GM06990 (cell line): ENCODE data around the gene LRFN2.

Source experiments
- DNase-seq: peaks from one replicate; pipeline ENCODE4 v3.0.0-alpha.2; 2011; ENCODE audit not compliant: insufficient read length; ENCODE audit errors: extremely low read depth
- H3K27me3 ChIP-seq: replicated peaks from 2 replicates; pipeline ENCODE4 v1.6.0; 2011; ENCODE audit warnings: low read length; ENCODE audit not compliant: control insufficient read depth, insufficient read depth
- H3K36me3 ChIP-seq: 2 replicates; pipeline ENCODE4 v1.5.1; 2011; ENCODE audit warnings: low read length; ENCODE audit not compliant: control insufficient read depth, insufficient read depth
- H3K4me3 ChIP-seq: replicated peaks from 2 replicates; pipeline ENCODE4 v1.5.1; 2011; ENCODE audit warnings: low read depth, mild to moderate bottlenecking, control low read depth, low read length
- TF ChIP-seq, protein P1 (sequence below): IDR thresholded peaks from 2 replicates; pipeline ENCODE4 v1.5.1; 2011; ENCODE audit warnings: low read length, control low read depth, mild to moderate bottlenecking, inconsistent platforms; ENCODE audit not compliant: insufficient read depth, poor library complexity, severe bottlenecking

LRFN2 gene

GRCh38 chr6:40526036-40526435 is 61.1 kb downstream of the LRFN2 start:
- no peaks in the 10 kb centered on the region for H3K36me3 ChIP-seq
- TF ChIP-seq, protein P1, sequence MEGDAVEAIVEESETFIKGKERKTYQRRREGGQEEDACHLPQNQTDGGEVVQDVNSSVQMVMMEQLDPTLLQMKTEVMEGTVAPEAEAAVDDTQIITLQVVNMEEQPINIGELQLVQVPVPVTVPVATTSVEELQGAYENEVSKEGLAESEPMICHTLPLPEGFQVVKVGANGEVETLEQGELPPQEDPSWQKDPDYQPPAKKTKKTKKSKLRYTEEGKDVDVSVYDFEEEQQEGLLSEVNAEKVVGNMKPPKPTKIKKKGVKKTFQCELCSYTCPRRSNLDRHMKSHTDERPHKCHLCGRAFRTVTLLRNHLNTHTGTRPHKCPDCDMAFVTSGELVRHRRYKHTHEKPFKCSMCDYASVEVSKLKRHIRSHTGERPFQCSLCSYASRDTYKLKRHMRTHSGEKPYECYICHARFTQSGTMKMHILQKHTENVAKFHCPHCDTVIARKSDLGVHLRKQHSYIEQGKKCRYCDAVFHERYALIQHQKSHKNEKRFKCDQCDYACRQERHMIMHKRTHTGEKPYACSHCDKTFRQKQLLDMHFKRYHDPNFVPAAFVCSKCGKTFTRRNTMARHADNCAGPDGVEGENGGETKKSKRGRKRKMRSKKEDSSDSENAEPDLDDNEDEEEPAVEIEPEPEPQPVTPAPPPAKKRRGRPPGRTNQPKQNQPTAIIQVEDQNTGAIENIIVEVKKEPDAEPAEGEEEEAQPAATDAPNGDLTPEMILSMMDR, result no peak
- no peaks in the 10 kb centered on the region; the same call in 1 of the 2 replicates for H3K27me3 ChIP-seq
- no peak overlapping the region for H3K4me3 ChIP-seq
- no peak for DNase-seq

- H3K4me3 ChIP-seq, result no peak overlapping the region
- no peaks in the 10 kb centered on the region for H3K36me3 ChIP-seq
- H3K27me3 ChIP-seq, result no peaks in the 10 kb centered on the region; the same call in 1 of the 2 replicates
- DNase-seq, result no peak
- TF ChIP-seq, protein P1, result no peak
These were observed 62.2 kb downstream of the LRFN2 start for GRCh38 chr6:40524797-40525585.

DNA sequence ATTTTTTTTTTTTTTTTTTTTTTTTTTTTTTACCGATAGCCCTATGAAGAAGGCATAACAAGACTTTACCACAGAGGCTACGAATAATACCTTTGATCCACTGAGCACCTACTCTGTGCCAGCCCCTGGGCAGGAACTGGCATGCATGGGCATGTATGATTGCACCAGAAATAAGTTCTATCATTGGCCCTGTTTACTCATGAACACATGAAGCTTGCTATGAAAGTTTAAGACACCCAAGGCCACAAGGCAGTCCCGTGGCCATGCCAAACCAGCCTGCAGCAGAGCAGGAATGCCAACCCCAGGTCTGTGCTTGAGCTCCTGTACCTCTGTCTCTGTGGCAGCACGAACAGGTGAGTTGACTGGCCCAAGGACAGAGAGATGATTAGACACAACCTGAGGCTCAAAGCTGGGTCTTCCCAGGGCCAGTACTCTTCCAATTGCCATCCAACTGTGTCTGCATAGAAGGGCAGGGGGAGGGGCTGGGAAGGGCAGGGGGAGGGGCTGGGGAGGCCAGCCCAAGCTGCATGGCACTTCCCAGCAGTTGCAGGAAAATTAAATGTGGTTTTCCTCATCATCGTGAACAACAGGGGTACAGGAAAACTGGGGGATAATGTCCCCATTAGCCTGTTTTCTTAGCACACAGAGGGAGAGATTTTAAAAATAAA is 63.5 kb downstream of the LRFN2 start:
- no peak for DNase-seq
- no peak overlapping the region for H3K4me3 ChIP-seq
- H3K27me3 ChIP-seq, result no peaks in the 10 kb centered on the region; the same call in 1 of the 2 replicates
- H3K36me3 ChIP-seq, result no peaks in the 10 kb centered on the region
- TF ChIP-seq, protein P1, result no peak

DNA sequence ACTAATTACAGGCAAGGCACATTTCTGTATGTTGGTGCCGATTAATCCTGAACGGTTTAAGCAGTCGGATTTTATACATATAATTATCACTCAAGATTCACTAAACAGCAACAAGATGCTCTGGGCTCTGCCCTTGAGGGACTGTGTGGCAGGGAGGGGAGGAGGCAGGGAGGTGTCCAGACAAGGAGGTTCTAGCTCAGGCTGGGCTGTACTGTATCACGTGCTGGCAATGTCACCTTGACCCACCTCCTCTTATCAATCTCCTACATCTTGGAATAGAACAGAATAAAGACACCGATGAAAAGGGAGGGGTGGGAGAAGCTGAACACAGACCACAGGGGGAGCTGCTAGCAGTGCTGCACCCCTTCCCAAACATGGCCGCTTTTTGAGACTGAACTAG is 65.7 kb downstream of the LRFN2 start:
- no peak for DNase-seq
- TF ChIP-seq, protein P1, result no peak
- Histone ChIP-seq H3K4me3 (no peak overlapping the region), H3K36me3 (no peaks in the 10 kb centered on the region), H3K27me3 (peaks cover 1% of the 10 kb centered on the region; the same call in 1 of the 2 replicates)

GRCh38 chr6:40520678-40521077 is 66.5 kb downstream of the LRFN2 start:
- TF ChIP-seq, protein P1, result no peak
- no peak overlapping the region for H3K4me3 ChIP-seq
- H3K36me3 ChIP-seq, result no peaks in the 10 kb centered on the region
- DNase-seq, result no peak
- peaks cover 1% of the 10 kb centered on the region; the same call in 1 of the 2 replicates for H3K27me3 ChIP-seq
